HepG2 (cell line): Measurements from ENCODE around the gene SLCO2A1. TPM values are rescaled to one million over a fixed set of nuclear protein-coding genes. Genes with fewer than 3 reads are reported as not detected.

ENCODE experiments used
- ARNT2 ChIP-seq: sonication (generic); formaldehyde crosslinking; IDR thresholded peaks from 2 replicates; pipeline ENCODE4 v1.8.0; 2022; ENCODE audit warnings: mild to moderate bottlenecking, low read depth, missing genetic modification reagents, moderate library complexity
- ATF1 ChIP-seq: IDR thresholded peaks from 2 replicates; pipeline ENCODE4 v1.6.1; 2016; ENCODE audit warnings: mild to moderate bottlenecking, control low read depth
- CTCF ChIP-seq: sonication (generic); formaldehyde crosslinking; IDR thresholded peaks from 2 replicates; pipeline ENCODE4 v1.5.0; 2020; ENCODE audit warnings: mild to moderate bottlenecking, missing genetic modification reagents, moderate library complexity
- KDM5B ChIP-seq: sonication (generic); formaldehyde crosslinking; IDR thresholded peaks from 2 replicates; pipeline ENCODE4 v1.4.0; 2020; ENCODE audit warnings: missing genetic modification reagents, mild to moderate bottlenecking, borderline replicate concordance
- KMT2A ChIP-seq: sonication (generic); formaldehyde crosslinking; IDR thresholded peaks from 2 replicates; pipeline ENCODE4 v1.4.0; 2020; ENCODE audit warnings: missing genetic modification reagents
- NFIC ChIP-seq: IDR thresholded peaks from 2 replicates; pipeline ENCODE4 v1.6.1; 2012; ENCODE audit warnings: mild to moderate bottlenecking, low read length, inconsistent platforms
- PCBP2 ChIP-seq: fragments of 200-400 bp; formaldehyde crosslinking; optimal IDR thresholded peaks from 2 replicates; pipeline ENCODE3; 2018; ENCODE audit warnings: low read length, low read depth; ENCODE audit not compliant: poor library complexity, severe bottlenecking
- SMARCE1 ChIP-seq: fragments of 450-650 bp; IDR thresholded peaks from 2 replicates; pipeline ENCODE4 v1.6.1; 2017; ENCODE audit warnings: borderline replicate concordance
- SP1 ChIP-seq, 2 experiments: fragments of 450-650 bp in 1 of 2; sonication (generic) in 1 of 2; formaldehyde crosslinking in 1 of 2; IDR thresholded peaks; 2 replicates each; pipeline versions ENCODE4 v1.4.0 to v1.6.1; 2016 to 2020; ENCODE audit warnings: missing genetic modification reagents in 1 of 2
- THYN1 ChIP-seq: sonication (generic); formaldehyde crosslinking; IDR thresholded peaks from 2 replicates; pipeline ENCODE4 v1.8.1; 2023; ENCODE audit warnings: low read depth, mild to moderate bottlenecking, moderate library complexity, missing genetic modification reagents, borderline replicate concordance
- ZMAT3 ChIP-seq: sonication (generic); formaldehyde crosslinking; conservative IDR thresholded peaks from 2 replicates; pipeline ENCODE4 v1.7.0; 2021; ENCODE audit warnings: missing genetic modification reagents
- ZNF354B ChIP-seq: sonication (generic); formaldehyde crosslinking; IDR thresholded peaks from 2 replicates; pipeline ENCODE4 v1.8.0; 2022; ENCODE audit warnings: mild to moderate bottlenecking, missing genetic modification reagents
- ZNF468 ChIP-seq: sonication (generic); formaldehyde crosslinking; IDR thresholded peaks from 2 replicates; pipeline ENCODE4 v1.8.0; 2022; ENCODE audit warnings: mild to moderate bottlenecking, moderate library complexity, missing genetic modification reagents
- ZNF496 ChIP-seq: sonication (generic); formaldehyde crosslinking; IDR thresholded peaks from 2 replicates; pipeline ENCODE4 v1.8.1; 2023; ENCODE audit warnings: mild to moderate bottlenecking, moderate library complexity, missing genetic modification reagents; ENCODE audit not compliant: insufficient replicate concordance
- ZNF672 ChIP-seq: sonication (generic); formaldehyde crosslinking; IDR thresholded peaks from 2 replicates; pipeline ENCODE4 v1.8.1; 2022; ENCODE audit warnings: missing genetic modification reagents
- ZNF678 ChIP-seq: sonication (generic); formaldehyde crosslinking; IDR thresholded peaks from 2 replicates; pipeline ENCODE4 v1.4.0; 2020; ENCODE audit warnings: mild to moderate bottlenecking, missing genetic modification reagents
- ZNF724P ChIP-seq: sonication (generic); formaldehyde crosslinking; IDR thresholded peaks from 2 replicates; pipeline ENCODE4 v1.8.0; 2022; ENCODE audit warnings: missing genetic modification reagents, borderline replicate concordance
- ZNF766 ChIP-seq: sonication (generic); formaldehyde crosslinking; IDR thresholded peaks from 2 replicates; pipeline ENCODE4 v1.5.0; 2020; ENCODE audit warnings: missing genetic modification reagents, borderline replicate concordance
- ZSCAN25 ChIP-seq: sonication (generic); formaldehyde crosslinking; IDR thresholded peaks from 2 replicates; pipeline ENCODE4 v1.8.0; 2022; ENCODE audit warnings: mild to moderate bottlenecking, missing genetic modification reagents
- polyA plus RNA-seq, 8 experiments: library from polyadenylated mRNA; depleted of rRNA in 3 of 8; stranded (reverse) in 7 of 8; unstranded in 1 of 8; fragments of >200 nt; fragmentation: Illumina TruSeq in 4 of 8; extraction: Trizol in 4 of 8; gene quantifications; 2 replicates each; pipeline versions ENCODE4 v1.2.1 to v1.2.3, GENCODE V29; 2011 to 2016; ENCODE audit warnings: low read depth in 4 of 8, missing spikeins in 1 of 8, mixed read lengths in 1 of 8; ENCODE audit not compliant: insufficient read depth in 1 of 8
- total RNA-seq, 5 experiments: library from RNA; depleted of rRNA; stranded (reverse); fragments of >200 nt; fragmentation: Illumina TruSeq; extraction: Trizol; gene quantifications; 2 replicates each; pipeline ENCODE4 v1.2.3, GENCODE V29; 2016; ENCODE audit warnings: low read depth in 1 of 5
- TF ChIP-seq, protein P1 (sequence below): IDR thresholded peaks from 2 replicates; pipeline ENCODE4 v1.4.0; 2020; ENCODE audit warnings: mild to moderate bottlenecking, missing genetic modification reagents
- TF ChIP-seq, protein P2 (sequence below): IDR thresholded peaks from 2 replicates; pipeline ENCODE4 v1.6.1; 2012; ENCODE audit warnings: low read length, improper control_type of control experiment

SLCO2A1 gene
- total and polyA plus RNA-seq, 2 of the 13 experiments (the other 11 are each of a cell fraction or from before 2014, with no cell fraction given): 0.04 TPM; not detected in 1

DNA sequence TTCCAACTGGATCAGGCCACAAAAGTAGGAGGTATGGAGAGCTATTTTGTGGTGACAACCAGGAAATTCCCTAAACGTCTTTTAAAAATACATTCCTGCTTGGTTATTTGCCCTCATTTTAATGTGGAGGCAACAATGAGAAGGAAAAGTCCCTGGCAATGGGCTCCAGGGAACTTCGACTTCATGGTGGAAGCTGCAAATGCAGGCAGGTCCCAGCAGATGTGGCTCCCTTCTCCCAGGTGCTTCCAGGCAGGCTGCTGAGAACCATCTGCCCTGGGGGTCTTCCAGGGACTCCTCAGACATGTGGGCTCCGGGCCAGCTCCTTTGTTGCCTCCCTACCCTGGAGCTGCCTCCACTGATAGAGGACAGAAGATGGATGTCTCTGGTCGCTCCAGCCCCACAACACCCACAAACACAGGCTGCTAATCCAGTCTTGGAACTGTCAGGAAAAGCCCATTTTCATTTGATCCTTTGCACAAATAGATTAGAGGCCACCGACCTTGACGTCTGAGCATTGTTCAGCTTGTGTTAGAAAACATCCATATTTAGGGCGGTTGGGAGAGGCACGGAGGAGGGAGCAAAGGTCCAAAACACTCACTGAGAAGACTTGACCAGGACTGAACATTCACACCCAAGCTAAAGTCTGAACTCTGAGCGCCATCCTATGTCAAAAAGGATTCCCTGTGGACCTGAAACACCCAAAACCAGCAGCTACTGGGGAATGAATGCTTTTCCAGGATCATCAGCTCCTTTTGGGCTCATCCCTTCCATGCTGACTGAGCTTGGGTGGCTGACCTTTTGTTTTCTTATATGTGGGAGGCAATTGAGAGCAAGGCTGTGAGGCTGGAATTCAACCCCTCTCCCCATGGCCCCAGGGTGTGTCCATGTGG, 30.2 kb upstream of the SLCO2A1 start (continued):
- TF ChIP-seq, protein P1, sequence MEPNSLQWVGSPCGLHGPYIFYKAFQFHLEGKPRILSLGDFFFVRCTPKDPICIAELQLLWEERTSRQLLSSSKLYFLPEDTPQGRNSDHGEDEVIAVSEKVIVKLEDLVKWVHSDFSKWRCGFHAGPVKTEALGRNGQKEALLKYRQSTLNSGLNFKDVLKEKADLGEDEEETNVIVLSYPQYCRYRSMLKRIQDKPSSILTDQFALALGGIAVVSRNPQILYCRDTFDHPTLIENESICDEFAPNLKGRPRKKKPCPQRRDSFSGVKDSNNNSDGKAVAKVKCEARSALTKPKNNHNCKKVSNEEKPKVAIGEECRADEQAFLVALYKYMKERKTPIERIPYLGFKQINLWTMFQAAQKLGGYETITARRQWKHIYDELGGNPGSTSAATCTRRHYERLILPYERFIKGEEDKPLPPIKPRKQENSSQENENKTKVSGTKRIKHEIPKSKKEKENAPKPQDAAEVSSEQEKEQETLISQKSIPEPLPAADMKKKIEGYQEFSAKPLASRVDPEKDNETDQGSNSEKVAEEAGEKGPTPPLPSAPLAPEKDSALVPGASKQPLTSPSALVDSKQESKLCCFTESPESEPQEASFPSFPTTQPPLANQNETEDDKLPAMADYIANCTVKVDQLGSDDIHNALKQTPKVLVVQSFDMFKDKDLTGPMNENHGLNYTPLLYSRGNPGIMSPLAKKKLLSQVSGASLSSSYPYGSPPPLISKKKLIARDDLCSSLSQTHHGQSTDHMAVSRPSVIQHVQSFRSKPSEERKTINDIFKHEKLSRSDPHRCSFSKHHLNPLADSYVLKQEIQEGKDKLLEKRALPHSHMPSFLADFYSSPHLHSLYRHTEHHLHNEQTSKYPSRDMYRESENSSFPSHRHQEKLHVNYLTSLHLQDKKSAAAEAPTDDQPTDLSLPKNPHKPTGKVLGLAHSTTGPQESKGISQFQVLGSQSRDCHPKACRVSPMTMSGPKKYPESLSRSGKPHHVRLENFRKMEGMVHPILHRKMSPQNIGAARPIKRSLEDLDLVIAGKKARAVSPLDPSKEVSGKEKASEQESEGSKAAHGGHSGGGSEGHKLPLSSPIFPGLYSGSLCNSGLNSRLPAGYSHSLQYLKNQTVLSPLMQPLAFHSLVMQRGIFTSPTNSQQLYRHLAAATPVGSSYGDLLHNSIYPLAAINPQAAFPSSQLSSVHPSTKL (CRISPR knock-in tag): peak; percentile 72
- no peak for TF ChIP-seq SP1 (IDR thresholded peaks at IDR 0.05)
- no peak for TF ChIP-seq SP1 (CRISPR knock-in tag; IDR thresholded peaks at IDR 0.05)
- TF ChIP-seq ZMAT3 (CRISPR knock-in tag): peak; percentile 53; the same call in 1 of the 2 replicates
- no peak for TF ChIP-seq PCBP2
- no peak for TF ChIP-seq KDM5B
- no peak for TF ChIP-seq ARNT2 (CRISPR knock-in tag)
- TF ChIP-seq THYN1: no peak
- no peak for TF ChIP-seq ATF1 (CRISPR knock-in tag)
- no peak for TF ChIP-seq ZNF678 (CRISPR knock-in tag)
- no peak for TF ChIP-seq ZNF766 (CRISPR knock-in tag)
- peak; percentile 80 for TF ChIP-seq CTCF (CRISPR knock-in tag)
- TF ChIP-seq NFIC: no peak
- TF ChIP-seq ZNF672 (CRISPR knock-in tag): no peak
- no peak for TF ChIP-seq ZNF354B (CRISPR knock-in tag)
- TF ChIP-seq KMT2A (CRISPR knock-in tag): no peak
- no peak for TF ChIP-seq ZNF468 (CRISPR knock-in tag)
- no peak for TF ChIP-seq SMARCE1
- TF ChIP-seq ZSCAN25 (CRISPR knock-in tag): no peak
- TF ChIP-seq ZNF496: no peak
- TF ChIP-seq, protein P2, sequence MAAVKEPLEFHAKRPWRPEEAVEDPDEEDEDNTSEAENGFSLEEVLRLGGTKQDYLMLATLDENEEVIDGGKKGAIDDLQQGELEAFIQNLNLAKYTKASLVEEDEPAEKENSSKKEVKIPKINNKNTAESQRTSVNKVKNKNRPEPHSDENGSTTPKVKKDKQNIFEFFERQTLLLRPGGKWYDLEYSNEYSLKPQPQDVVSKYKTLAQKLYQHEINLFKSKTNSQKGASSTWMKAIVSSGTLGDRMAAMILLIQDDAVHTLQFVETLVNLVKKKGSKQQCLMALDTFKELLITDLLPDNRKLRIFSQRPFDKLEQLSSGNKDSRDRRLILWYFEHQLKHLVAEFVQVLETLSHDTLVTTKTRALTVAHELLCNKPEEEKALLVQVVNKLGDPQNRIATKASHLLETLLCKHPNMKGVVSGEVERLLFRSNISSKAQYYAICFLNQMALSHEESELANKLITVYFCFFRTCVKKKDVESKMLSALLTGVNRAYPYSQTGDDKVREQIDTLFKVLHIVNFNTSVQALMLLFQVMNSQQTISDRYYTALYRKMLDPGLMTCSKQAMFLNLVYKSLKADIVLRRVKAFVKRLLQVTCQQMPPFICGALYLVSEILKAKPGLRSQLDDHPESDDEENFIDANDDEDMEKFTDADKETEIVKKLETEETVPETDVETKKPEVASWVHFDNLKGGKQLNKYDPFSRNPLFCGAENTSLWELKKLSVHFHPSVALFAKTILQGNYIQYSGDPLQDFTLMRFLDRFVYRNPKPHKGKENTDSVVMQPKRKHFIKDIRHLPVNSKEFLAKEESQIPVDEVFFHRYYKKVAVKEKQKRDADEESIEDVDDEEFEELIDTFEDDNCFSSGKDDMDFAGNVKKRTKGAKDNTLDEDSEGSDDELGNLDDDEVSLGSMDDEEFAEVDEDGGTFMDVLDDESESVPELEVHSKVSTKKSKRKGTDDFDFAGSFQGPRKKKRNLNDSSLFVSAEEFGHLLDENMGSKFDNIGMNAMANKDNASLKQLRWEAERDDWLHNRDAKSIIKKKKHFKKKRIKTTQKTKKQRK: no peak
- TF ChIP-seq ZNF724P (CRISPR knock-in tag): no peak
